Activated CD8-positive, alpha-beta memory T cell treated with anti-CD3 and anti-CD28 coated beads for 4 hours (primary cell): ENCODE measurements around the gene NUBP1.

ENCODE experiments used
- DNase-seq, 2 donors: peaks; one replicate each; pipeline ENCODE4 v3.0.0-alpha.2; 2020; ENCODE audit warnings: low read depth in 2 of 2

The NUBP1 gene

GRCh38 chr16:10806698-10807097 lies 63.1 kb downstream of the NUBP1 start:
- no peak for DNase-seq

- DNase-seq = no peak
These were observed 64.6 kb downstream of the NUBP1 start for GRCh38 chr16:10808218-10808617.

- DNase-seq = no peak
These were observed 65.2 kb downstream of the NUBP1 start for GRCh38 chr16:10808850-10809249.

DNA sequence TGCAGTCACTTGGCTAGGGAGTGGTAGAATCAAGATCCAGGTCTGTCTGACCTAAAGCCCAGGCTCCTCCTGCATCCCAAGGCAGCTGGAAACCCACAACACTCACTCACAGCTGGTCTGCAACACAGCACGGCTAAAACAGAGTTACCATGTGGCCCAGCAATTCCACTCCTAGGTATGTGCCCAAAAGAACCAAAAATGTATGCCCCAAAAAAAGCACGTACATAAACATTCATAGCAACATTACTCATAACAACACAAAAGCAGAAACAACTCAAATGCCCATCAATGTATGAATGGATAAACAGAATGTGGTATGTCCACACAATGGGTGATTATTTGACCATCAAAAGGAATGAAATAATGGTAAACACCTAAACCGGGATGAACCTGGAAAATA lies 66.1 kb downstream of the NUBP1 start:
- no peak for DNase-seq

- DNase-seq = no peak
These were observed 68.9 kb downstream of the NUBP1 start for GRCh38 chr16:10812312-10813098.

- no peak for DNase-seq
These were observed 69.4 kb downstream of the NUBP1 start for GRCh38 chr16:10813099-10813455.

- DNase-seq = no peak
These were observed 73.9 kb downstream of the NUBP1 start for GRCh38 chr16:10817514-10817913.

DNA sequence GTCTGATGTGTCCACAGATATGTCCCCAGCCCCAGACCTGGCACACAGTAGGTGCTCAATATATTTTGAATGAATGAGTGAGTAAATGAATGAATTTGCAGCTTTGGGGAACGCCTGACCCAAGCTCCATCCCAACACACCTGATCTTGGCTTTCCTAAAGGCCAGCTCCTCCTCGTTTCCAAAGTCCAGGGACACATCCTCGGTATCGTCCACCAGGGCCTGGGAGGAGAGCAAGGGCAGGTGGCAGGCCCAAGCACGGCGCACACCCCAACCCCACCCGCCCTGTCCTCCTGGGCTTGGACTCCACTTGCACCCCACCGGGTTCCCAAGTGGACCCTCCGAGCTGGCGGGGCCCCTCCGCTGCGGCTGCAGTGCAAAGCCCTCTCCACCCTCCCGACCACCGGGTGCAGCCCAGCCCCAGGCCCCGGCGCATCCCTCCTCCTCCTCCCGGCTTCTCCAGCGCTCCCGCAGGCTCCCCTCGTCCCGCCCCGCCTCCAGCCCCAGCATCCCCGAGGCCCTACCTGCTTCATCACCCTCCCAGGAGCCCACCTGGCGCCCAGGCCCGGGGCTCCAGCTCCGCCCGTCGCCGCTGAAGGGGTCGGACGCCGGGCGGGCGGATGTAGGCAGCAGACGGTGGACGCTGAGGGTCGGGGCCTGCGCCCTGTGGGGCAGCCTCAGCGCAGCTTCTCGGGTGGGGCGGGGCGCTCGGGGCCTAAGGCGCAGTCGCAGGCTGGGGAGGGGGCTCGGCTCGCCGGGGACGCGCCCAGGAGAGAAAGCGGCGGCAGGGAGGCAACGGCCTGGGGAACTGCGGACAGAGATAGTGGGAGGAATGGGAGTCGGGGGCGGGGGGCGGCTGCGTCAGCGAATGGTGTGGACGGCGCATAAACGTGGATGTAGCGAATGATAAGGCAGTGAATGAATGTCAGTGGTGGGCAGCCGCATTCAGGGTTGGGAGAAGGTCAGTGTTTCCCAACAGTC lies 74.6 kb downstream of the NUBP1 start, which contains the start of gene TVP23A:
Gene TVP23A, minus strand, starts transcription at position 832 of the 979 bp plus-strand sequence. Its CDS starts 301 bp downstream, at position 531.
- DNase-seq = no peak
